Naive thymus-derived CD4-positive, alpha-beta T cell (primary cell): ENCODE measurements around the gene DGCR2. TPM values are rescaled to one million over a fixed set of nuclear protein-coding genes. Genes with fewer than 3 reads are reported as not detected.

Source experiments
- ATAC-seq: fragments of 150-1000 bp; cut with Tn5 transposase; 2 replicates; pipeline ENCODE4 v1.10.0; 2021; ENCODE audit warnings: mild to moderate bottlenecking, moderate library complexity
- CTCF ChIA-PET: fragments of 350-600 bp; sonication (Branson Sonifier 250); formaldehyde crosslinking; loops from one replicate; lab custom pipeline; 2021; ENCODE audit warnings: antibody characterized with exemption; lab: Charles Lee
- POLR2A ChIA-PET: fragments of 350-600 bp; sonication (Branson Sonifier 250); formaldehyde crosslinking; loops from one replicate; lab custom pipeline; 2021; ENCODE audit warnings: antibody characterized with exemption, inconsistent platforms; lab: Charles Lee
- DNase-seq, 9 donors: peaks; one replicate each; pipeline versions ENCODE4 v3.0.0 to v3.0.0-alpha.2; 2020 to 2022; ENCODE audit warnings: mixed read lengths in 1 of 9
- H3K27ac ChIP-seq: one replicate; pipeline ENCODE4 v1.7.0; 2013; ENCODE audit warnings: mild to moderate bottlenecking, low read depth, low read length, moderate library complexity
- H3K27me3 ChIP-seq, 2 donors: one replicate each; pipeline ENCODE4 v1.7.0; 2013; ENCODE audit warnings: low read length in 2 of 2, mild to moderate bottlenecking in 2 of 2, moderate library complexity in 2 of 2; ENCODE audit not compliant: control insufficient read depth in 2 of 2, insufficient read depth in 2 of 2
- H3K36me3 ChIP-seq, 3 experiments: 1 replicate in 2 of 3; 2 replicates in 1 of 3; pipeline ENCODE4 v1.7.0; 2013; ENCODE audit warnings: low read length in 3 of 3, mild to moderate bottlenecking in 3 of 3, moderate library complexity in 1 of 3; ENCODE audit not compliant: insufficient read depth in 3 of 3, control insufficient read depth in 2 of 3
- H3K4me1 ChIP-seq, 2 donors: one replicate each; pipeline ENCODE4 v1.7.0; 2013; ENCODE audit warnings: low read length in 2 of 2, mild to moderate bottlenecking in 2 of 2, moderate library complexity in 1 of 2; ENCODE audit not compliant: control insufficient read depth in 2 of 2, insufficient read depth in 2 of 2
- H3K4me3 ChIP-seq: 2 replicates; pipeline ENCODE4 v1.7.0; 2013; ENCODE audit warnings: mild to moderate bottlenecking, low read length
- H3K9me3 ChIP-seq, 3 experiments: 1 replicate in 2 of 3; 2 replicates in 1 of 3; pipeline ENCODE4 v1.7.0; 2013; ENCODE audit warnings: low read length in 3 of 3; ENCODE audit not compliant: control insufficient read depth in 2 of 3
- H3K27ac Mint-ChIP-seq, 9 donors: one replicate each; pipeline ENCODE4 v1.8.0; 2020 to 2022; ENCODE audit warnings: mixed read lengths in 9 of 9, mild to moderate bottlenecking in 8 of 9, moderate library complexity in 5 of 9, inconsistent platforms in 2 of 9
- H3K27me3 Mint-ChIP-seq, 5 donors: one replicate each; pipeline ENCODE4 v1.8.0; 2021 to 2022; ENCODE audit warnings: mixed read lengths in 5 of 5, mild to moderate bottlenecking in 1 of 5
- H3K36me3 Mint-ChIP-seq, 5 donors: one replicate each; pipeline ENCODE4 v1.8.0; 2020 to 2022; ENCODE audit warnings: mixed read lengths in 5 of 5, mild to moderate bottlenecking in 3 of 5, inconsistent platforms in 1 of 5
- H3K4me1 Mint-ChIP-seq, 7 donors: one replicate each; pipeline ENCODE4 v1.8.0; 2020 to 2022; ENCODE audit warnings: mixed read lengths in 7 of 7, mild to moderate bottlenecking in 3 of 7, inconsistent platforms in 1 of 7
- H3K4me3 Mint-ChIP-seq, 10 donors: one replicate each; pipeline ENCODE4 v1.8.0; 2020 to 2022; ENCODE audit warnings: mild to moderate bottlenecking in 10 of 10, mixed read lengths in 10 of 10, moderate library complexity in 6 of 10, inconsistent platforms in 2 of 10
- H3K9me3 Mint-ChIP-seq, 11 donors: one replicate each; pipeline ENCODE4 v1.8.0; 2020 to 2022; ENCODE audit warnings: mixed read lengths in 11 of 11, mild to moderate bottlenecking in 4 of 11, inconsistent platforms in 1 of 11, moderate library complexity in 1 of 11
- intact Hi-C, 2 donors: fragments of 100-400 bp; cut with micrococcal nuclease; formaldehyde crosslinking; loops; one replicate each; pipeline ENCODE4 v1.15.1; 2023
- polyA plus RNA-seq, 2 donors: library from polyadenylated mRNA; unstranded; fragments of 300-500 nt; fragmentation: Illumina TruSeq; gene quantifications; one replicate each; pipeline ENCODE4 v1.2.3, GENCODE V29; 2021
- total RNA-seq, 6 experiments: library from RNA in 5 of 6; stranded (reverse) in 5 of 6; gene quantifications; 1 replicate in 5 of 6; 2 replicates in 1 of 6; pipeline ENCODE4 v1.2.3 and lab custom pipeline; 2021 to 2026

The DGCR2 gene
- total and polyA plus RNA-seq, 7 experiments from 2014 or later, result 38.8 to 81.9 (median 50.4) TPM

GRCh38 chr22:19147195-19147780 is 25.1 kb upstream of the DGCR2 start:
- CTCF ChIA-PET, result interaction anchor here (0.8 kb wide), 1 partner anchor 482 kb away, joined by 3 read pairs; no protein-coding TSS in a partner anchor
- Mint-ChIP-seq H3K9me3 (peaks cover 0 to 6% (median 5%) of the 10 kb centered on the region in 11 donors), H3K27ac (no peak overlapping the region), H3K4me3 (peak overlapping the region in 4 of 10 donors; percentile 8 to 63 (median 30)), H3K4me1 (peaks cover 15 to 36% (median 28%) of the 10 kb centered on the region in 7 donors), H3K36me3 (peaks cover 0 to 10% (median 5%) of the 10 kb centered on the region in 5 donors), H3K27me3 (peaks cover 24 to 56% (median 26%) of the 10 kb centered on the region in 5 donors)
- Histone ChIP-seq H3K27ac (no peak overlapping the region), H3K36me3 (peaks cover 0 to 9% (median 0%) of the 10 kb centered on the region in 3 experiments), H3K4me3 (no peak overlapping the region), H3K4me1 (no peaks in the 10 kb centered on the region), H3K27me3 (peaks cover 0 to 8% of the 10 kb centered on the region in 2 donors), H3K9me3 (no peaks in the 10 kb centered on the region)
- ATAC-seq (no peak), DNase-seq (no peak)
- intact Hi-C loops, result loop anchor here in 1 of 2 donors (10.0 kb wide), 2 partner anchors 448 to 968 kb away; partner anchors contain the start of genes RANBP1 and TRMT2A
- POLR2A ChIA-PET, result interaction anchor here (0.5 kb wide), 1 partner anchor 80 kb away, joined by 4 read pairs; no protein-coding TSS in a partner anchor

GRCh38 chr22:19146215-19146968 is 24.2 kb upstream of the DGCR2 start:
- Mint-ChIP-seq H3K4me3 (peak overlapping the region in 1 of 10 donors; percentile 50), H3K27ac (peak overlapping the region in 2 of 9 donors; percentile 4 to 90), H3K4me1 (peaks cover 15 to 32% (median 23%) of the 10 kb centered on the region in 7 donors), H3K27me3 (peaks cover 16 to 47% (median 17%) of the 10 kb centered on the region in 5 donors), H3K9me3 (no peaks in the 10 kb centered on the region), H3K36me3 (peaks cover 0 to 8% (median 2%) of the 10 kb centered on the region in 5 donors)
- Histone ChIP-seq H3K27me3 (peaks cover 0 to 8% of the 10 kb centered on the region in 2 donors), H3K9me3 (no peaks in the 10 kb centered on the region), H3K4me1 (no peaks in the 10 kb centered on the region), H3K36me3 (peaks cover 0 to 16% (median 0%) of the 10 kb centered on the region in 3 experiments), H3K4me3 (no peak overlapping the region), H3K27ac (no peak overlapping the region)
- DNase-seq, result no peak
- intact Hi-C loops, result loop anchor here in 1 of 2 donors (10.0 kb wide), 2 partner anchors 448 to 968 kb away; partner anchors contain the start of genes RANBP1 and TRMT2A
- ATAC-seq, result no peak
- CTCF ChIA-PET, result interaction anchor here (0.8 kb wide), 1 partner anchor 483 kb away, joined by 3 read pairs; no protein-coding TSS in a partner anchor
- POLR2A ChIA-PET, result no interaction called here

- Mint-ChIP-seq H3K4me3 (peak overlapping the region; percentile 84 to 99 (median 98)), H3K36me3 (peaks cover 0 to 12% (median 9%) of the 10 kb centered on the region in 5 donors), H3K4me1 (peaks cover 8 to 32% (median 18%) of the 10 kb centered on the region in 7 donors), H3K9me3 (no peaks in the 10 kb centered on the region), H3K27me3 (peaks cover 9 to 33% (median 11%) of the 10 kb centered on the region in 5 donors), H3K27ac (peak overlapping the region; percentile 91 to 99 (median 97))
- CTCF ChIA-PET, result interaction anchor here (1.7 to 1.8 kb wide), 2 partner anchors 32 to 38 kb away, joined by 6 to 9 read pairs; no protein-coding TSS in a partner anchor
- peak overlapping the region; percentile 93 for H3K27ac ChIP-seq
- POLR2A ChIA-PET, result interaction anchor here (0.9 to 2.1 kb wide), 8 partner anchors 21 to 1066 kb away, joined by 3 to 13 read pairs (median 4); partner anchors contain the start of genes DGCR2 and PEX26
- no peaks in the 10 kb centered on the region for H3K4me1 ChIP-seq
- peak in 6 of 9 donors; percentile 8 to 40 (median 26) for DNase-seq
- intact Hi-C loops, result loop anchor here (1.0 to 10.0 kb wide), 10 partner anchors 22 to 971 kb away; partner anchors contain the start of genes CDC45 (in 2 of the 2), DGCR2 (in 2 of the 2), SLC25A1 (in 2 of the 2) and UFD1 (in 2 of the 2)
- peaks cover 0 to 40% (median 0%) of the 10 kb centered on the region in 3 experiments for H3K36me3 ChIP-seq
- no peaks in the 10 kb centered on the region for H3K9me3 ChIP-seq
- H3K27me3 ChIP-seq, result peaks cover 0 to 1% of the 10 kb centered on the region in 2 donors
- ATAC-seq, result no peak
- H3K4me3 ChIP-seq, result peak overlapping the region; percentile 83
Measured at GRCh38 chr22:19143967-19144400, 21.8 kb upstream of the DGCR2 start.

GRCh38 chr22:19143212-19143611 is 21.0 kb upstream of the DGCR2 start:
- Histone ChIP-seq H3K4me3 (no peak overlapping the region), H3K36me3 (peaks cover 4 to 48% (median 5%) of the 10 kb centered on the region in 3 experiments), H3K27me3 (no peaks in the 10 kb centered on the region), H3K9me3 (no peaks in the 10 kb centered on the region), H3K4me1 (no peaks in the 10 kb centered on the region), H3K27ac (peak overlapping the region; percentile 93)
- H3K27ac Mint-ChIP-seq, result peak overlapping the region in 3 of 9 donors; percentile 8 to 97 (median 59)
- H3K27me3 Mint-ChIP-seq, result peaks cover 7 to 26% (median 10%) of the 10 kb centered on the region in 5 donors
- ATAC-seq, result no peak
- CTCF ChIA-PET, result interaction anchor here (0.7 to 1.8 kb wide), 3 partner anchors 21 to 37 kb away, joined by 4 to 9 read pairs (median 6); no protein-coding TSS in a partner anchor
- peaks cover 0 to 14% (median 9%) of the 10 kb centered on the region in 5 donors for H3K36me3 Mint-ChIP-seq
- intact Hi-C loops, result loop anchor here in 1 of 2 donors (10.0 kb wide), 2 partner anchors 452 to 972 kb away; partner anchors contain the start of genes RANBP1 and TRMT2A
- no peaks in the 10 kb centered on the region for H3K9me3 Mint-ChIP-seq
- H3K4me3 Mint-ChIP-seq, result peak overlapping the region; percentile 41 to 99 (median 98)
- DNase-seq, result no peak
- POLR2A ChIA-PET, result interaction anchor here (1.0 to 2.1 kb wide), 3 partner anchors 28 to 35 kb away, joined by 3 to 5 read pairs (median 4); no protein-coding TSS in a partner anchor
- H3K4me1 Mint-ChIP-seq, result peaks cover 8 to 32% (median 18%) of the 10 kb centered on the region in 7 donors

GRCh38 chr22:19142394-19142793 is 20.2 kb upstream of the DGCR2 start:
- ATAC-seq, result no peak
- no peak for DNase-seq
- POLR2A ChIA-PET, result interaction anchor here (1.3 kb wide), 1 partner anchor 31 kb away, joined by 4 read pairs; no protein-coding TSS in a partner anchor
- peaks cover 4 to 56% (median 5%) of the 10 kb centered on the region in 3 experiments for H3K36me3 ChIP-seq
- no peaks in the 10 kb centered on the region for H3K4me1 ChIP-seq
- intact Hi-C loops, result loop anchor here in 1 of 2 donors (10.0 kb wide), 2 partner anchors 452 to 972 kb away; partner anchors contain the start of genes RANBP1 and TRMT2A
- no peaks in the 10 kb centered on the region for H3K9me3 ChIP-seq
- Mint-ChIP-seq H3K4me1 (peaks cover 8 to 32% (median 18%) of the 10 kb centered on the region in 7 donors), H3K9me3 (no peaks in the 10 kb centered on the region), H3K36me3 (peaks cover 0 to 14% (median 9%) of the 10 kb centered on the region in 5 donors), H3K27me3 (peaks cover 2 to 18% (median 6%) of the 10 kb centered on the region in 5 donors), H3K4me3 (peak overlapping the region in 8 of 10 donors; percentile 17 to 99 (median 40)), H3K27ac (no peak overlapping the region)
- CTCF ChIA-PET, result no interaction called here
- H3K27ac ChIP-seq, result no peak overlapping the region
- H3K27me3 ChIP-seq, result no peaks in the 10 kb centered on the region
- no peak overlapping the region for H3K4me3 ChIP-seq
